NCI-H1105 (cell line): ENCODE data around the gene TRAPPC12.

Experiments used
- DNase-seq: peaks from one replicate; lab custom pipeline; 2025; lab: John Stamatoyannopoulos, UW

TRAPPC12 gene

GRCh38 chr2:3468296-3468988 is 88.9 kb downstream of the TRAPPC12 start:
- no peak for DNase-seq

GRCh38 chr2:3469486-3469885 is 90.0 kb downstream of the TRAPPC12 start:
- DNase-seq, result no peak

DNA sequence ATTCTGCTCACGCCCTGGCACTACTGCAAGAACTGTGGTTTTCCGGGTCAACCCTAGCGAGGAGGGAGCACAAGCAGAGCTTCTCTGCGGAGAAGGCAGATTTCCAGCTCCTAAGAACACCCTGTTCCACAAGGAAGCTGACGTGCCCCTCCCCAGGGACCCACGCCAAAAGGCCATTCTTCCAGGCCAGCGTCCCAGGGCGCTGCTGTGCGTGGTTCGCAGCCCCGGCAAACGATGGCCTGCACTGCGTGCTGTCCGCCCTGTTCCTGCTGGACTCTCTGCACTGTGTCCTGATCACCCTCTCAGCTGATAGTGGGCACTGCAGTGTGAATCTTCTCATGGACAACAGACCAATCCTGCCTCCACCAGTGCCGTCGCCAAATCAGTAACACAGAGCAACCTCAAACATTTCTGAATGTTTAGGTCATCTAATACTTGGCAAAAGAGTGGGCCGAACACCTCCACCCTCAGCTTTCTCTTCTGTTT is 90.7 kb downstream of the TRAPPC12 start:
- DNase-seq, result no peak

DNA sequence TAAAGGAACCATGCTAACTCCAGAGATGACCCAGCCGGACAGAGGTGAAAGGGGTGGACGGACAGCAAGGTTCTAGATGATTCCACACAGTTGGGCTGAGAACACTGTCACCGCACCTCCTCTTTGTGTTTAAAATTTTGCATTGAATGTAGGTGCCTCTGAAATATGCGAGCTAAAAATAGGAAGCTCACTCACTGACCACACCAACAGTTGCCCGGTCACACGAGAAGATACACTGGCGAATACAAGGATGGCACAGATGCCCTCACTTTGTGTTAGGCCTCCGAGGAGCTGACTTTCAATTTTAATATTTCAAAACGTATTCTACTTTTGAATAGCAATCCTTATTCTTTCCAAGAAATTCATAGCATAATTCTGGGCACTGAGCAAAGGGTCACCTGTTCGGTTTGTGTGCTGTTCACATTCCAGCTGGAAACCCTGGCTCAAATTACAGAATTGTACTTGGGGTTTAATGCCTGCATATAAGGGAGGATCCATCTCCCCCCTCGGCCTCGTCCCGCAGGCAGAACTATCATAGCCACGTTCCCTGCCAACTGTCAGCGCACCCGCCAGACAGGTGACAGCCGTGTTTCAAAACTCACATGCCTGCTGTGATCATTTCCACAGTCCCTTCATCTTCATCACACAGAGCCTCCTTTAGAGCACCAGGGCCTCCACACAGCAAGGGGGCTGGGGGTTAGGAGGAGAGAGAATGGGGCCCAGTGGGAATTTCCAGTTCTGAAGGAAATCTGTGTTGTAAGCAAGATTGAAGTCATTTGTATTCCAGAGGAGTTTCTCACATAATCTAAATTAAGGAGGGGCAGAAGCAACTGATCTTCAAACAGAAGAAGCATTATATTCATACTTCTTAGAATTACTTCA is 91.6 kb downstream of the TRAPPC12 start:
- no peak for DNase-seq

DNA sequence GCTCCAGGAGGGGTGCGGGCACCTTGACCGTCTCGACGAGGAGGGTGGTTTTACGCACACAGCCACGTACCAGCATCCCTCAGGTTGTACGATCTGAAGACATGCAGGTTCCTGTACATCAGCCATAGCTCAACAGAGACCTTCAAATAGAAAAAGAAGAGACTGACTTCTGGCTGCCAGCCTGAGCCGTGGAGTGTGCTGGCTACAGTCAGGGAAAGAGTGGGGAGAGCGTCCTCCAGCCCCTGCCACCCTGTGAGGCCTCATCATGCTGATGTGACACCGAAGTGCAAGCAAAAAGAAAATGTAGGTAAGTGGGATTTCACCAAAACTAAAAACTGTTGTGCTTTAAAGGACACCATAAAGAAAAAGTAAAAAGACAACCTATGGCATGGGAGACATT is 92.8 kb downstream of the TRAPPC12 start:
- DNase-seq, result no peak

DNA sequence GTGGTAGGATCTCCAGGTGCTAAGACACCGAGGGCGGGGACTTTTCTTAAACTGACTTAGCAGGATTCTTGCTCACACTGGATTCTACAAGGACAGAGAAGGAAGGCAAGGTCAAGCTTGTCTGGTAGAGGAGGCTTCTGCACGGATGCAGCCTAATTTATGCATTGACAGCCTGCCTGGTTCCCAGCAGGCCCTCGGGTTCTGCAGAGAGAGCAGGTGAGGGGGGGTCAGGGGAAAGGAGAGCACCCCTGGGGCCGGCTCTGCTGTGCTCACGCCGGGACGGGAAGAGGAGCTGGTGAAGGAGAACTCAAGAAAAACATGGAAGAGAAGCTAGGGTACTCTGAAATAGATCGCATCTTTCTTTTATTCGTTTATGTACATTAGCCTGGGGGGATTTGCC is 93.5 kb downstream of the TRAPPC12 start:
- DNase-seq, result no peak

GRCh38 chr2:3475771-3476170 is 96.3 kb downstream of the TRAPPC12 start:
- DNase-seq, result no peak

DNA sequence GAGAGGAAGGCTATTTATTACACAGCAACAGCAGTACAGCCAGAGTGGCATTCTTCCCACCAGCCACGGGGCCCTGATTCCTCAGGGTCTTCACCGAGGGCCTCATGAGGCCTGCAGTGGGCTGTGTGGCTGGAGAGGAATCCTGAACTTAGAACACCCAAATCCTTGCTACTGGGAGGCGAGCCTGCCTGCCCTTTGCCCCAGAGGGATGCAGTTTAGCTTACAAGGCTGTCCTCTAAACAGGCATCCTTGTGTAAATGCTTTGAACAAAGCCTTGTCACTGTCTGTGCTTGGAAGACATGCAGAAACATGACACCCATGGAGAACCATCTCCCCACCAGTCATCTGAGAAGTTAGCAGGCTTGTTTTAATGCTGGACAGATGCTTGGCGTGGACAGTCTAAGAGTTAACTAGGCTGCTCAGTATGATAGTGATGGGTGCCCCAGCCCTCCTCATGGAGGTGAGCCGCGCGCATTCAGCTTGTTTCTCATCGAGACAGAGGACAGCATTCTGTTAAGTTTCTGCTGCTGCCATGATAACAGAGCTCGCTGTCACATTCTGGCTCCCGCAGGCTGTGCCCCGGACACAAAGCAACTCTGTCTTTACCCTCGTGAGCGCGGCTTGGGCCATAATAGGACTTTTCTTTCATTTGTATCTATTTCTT is 97.0 kb downstream of the TRAPPC12 start:
- DNase-seq, result no peak

DNA sequence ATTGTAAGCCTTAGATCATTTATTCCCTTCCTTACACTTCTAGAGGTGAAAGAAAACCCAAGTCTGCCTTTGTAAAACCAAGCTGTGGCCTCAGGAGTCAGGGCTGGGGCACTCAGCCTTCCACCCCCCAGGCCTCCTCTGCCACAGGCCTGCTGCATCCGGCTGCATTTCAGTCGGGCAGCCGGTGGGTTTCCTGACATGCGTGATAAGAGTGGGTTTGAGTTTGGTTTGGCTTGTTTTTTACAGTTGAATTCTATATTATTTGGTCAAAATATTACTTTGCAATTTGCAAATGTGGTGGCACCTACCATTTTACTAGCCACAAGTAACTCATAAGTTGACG is 97.5 kb downstream of the TRAPPC12 start:
- no peak for DNase-seq

GRCh38 chr2:3478846-3479385 is 99.4 kb downstream of the TRAPPC12 start:
- DNase-seq, result no peak

- no peak for DNase-seq
These were observed 100.2 kb downstream of the TRAPPC12 start for GRCh38 chr2:3479430-3480320.

DNA sequence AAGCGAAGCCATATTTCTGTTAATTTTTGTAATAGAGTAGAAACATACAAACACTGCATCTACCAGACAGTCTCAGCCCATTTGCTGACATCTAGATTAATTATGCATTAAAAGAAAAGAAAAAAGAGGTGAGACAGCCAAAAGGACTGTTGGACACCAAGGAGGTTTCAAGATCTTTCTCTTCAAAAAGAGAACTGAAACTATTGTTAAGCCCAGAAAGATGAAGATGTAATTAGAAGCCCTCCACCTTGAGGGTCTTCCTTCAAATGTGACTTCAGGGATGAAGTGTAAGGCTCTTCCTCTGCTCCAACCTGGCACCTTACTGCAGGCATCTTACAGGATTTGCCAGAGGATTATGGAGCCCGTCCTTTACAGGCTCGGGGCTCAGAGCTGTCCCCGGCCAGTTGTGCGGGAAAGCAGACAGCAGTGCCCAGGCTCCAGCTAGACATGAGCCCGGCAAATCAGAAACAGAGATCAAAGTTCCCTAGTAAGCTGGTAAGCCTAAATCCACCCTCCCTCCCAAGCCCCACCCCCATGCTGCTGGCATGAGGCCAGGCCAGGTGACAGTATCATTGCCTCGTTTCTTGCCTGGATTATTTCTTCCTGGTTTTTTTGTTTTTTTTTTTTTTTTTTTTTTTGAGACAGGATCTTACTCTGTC is 101.0 kb downstream of the TRAPPC12 start:
- DNase-seq, result peak; percentile 13

- DNase-seq, result no peak
These were observed 101.5 kb downstream of the TRAPPC12 start for GRCh38 chr2:3481011-3481400.

DNA sequence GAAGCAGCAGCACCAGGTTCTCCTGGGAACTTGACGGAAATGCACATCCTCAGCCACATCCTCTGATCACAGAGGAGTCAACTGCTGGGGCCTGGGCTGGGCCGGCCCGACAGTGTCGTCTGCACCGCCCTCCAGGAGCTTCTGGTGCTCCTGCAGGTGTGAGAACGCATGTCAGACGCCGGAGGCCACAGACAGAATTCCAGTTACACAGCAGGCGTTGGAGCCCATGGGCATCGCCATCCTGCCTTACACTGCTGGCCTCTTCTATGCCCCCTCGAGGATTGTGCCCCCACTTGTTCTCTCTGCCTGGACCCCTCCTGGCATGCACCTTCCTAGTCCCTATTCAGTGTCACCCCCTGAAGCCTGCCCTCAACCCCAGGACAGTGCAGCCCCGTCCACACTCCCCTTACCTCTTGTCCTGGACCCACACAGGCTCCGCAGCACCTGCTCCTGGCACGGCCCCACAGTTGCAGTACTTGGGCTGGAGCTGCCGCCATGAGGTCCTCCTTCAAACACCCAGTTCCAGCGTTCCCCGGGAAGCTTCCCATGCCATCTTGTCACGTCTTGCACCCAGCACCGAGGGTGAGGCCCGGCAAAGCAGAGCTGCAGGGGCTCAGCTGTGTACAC is 102.4 kb downstream of the TRAPPC12 start:
- DNase-seq, result no peak

GRCh38 chr2:3482363-3482821 is 102.9 kb downstream of the TRAPPC12 start:
- DNase-seq, result no peak

GRCh38 chr2:3483227-3483985 is 103.9 kb downstream of the TRAPPC12 start:
- DNase-seq, result peak; percentile 9

DNA sequence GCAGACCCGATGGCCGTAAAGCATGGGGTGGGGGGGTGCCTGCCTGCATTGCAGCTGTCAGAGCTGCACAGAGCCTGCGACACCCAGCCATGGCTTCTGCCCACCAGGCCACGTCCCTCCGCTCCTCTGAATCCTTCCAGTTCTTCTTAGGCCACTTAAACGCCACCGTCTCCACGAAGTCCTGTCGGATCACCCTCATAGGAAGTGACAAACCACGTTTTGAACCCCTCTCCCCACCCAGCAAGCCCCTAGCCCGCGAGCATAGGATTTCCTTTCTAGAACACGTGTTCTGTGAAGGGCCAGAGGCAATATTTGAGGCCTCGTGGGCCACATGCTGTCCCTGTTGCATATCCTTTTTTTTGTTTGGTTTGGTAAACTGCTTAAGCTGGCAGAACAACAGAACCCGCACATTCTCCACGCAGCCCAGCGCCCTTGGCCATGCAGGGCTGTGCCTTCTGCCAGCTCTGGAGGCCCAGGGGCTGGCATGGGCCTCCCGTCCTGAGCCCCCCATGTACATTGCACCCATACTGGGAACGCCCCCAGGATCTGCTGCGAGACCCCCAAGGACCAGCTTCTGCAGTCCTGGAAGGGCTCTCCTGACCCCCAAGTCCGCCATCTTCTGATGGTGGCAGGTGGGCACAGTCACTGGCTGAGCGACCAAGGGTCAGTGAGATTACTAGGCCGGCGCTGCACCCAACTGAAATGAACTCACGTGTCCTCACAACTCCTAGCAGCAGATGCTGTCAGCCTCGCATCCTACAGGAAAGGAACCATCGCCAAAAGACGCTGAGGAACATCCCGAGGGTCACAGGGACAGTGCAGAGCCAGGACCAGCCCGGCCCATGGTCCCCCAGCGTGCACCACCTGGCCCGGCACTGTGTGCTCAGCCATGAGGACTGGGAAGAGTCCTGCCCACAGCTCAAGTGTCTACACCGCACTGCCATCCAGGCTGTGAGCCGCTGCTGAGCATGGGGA is 104.8 kb downstream of the TRAPPC12 start:
- no peak for DNase-seq

DNA sequence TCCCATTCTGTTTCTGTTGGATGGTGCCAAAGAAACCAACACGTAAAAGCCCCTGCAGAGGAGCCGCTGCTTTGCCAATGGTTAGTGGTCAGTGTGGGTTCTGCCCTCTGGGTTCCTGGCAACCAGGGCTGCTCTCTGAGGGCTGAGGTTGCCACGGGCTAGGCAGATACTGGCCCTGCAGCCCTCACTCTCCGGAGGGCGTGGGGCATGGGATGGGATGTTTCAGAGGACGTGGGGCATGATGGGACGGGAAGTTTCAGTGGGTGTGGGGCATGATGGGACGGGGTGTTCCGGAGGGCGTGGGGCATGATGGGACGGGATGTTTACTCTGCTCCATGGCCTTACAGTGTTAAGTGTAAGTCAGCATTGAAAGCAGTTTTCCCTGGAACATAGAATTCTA is 105.7 kb downstream of the TRAPPC12 start:
- no peak for DNase-seq
